HG02870 (cell line): ENCODE data around the gene KAZN.

Experiments used
- ATAC-seq: cut with Tn5 transposase; IDR thresholded peaks from one replicate; pipeline ENCODE4 v1.9.1; 2021; ENCODE audit warnings: mild to moderate bottlenecking, moderate library complexity; ENCODE audit not compliant: unreplicated experiment

KAZN gene

DNA sequence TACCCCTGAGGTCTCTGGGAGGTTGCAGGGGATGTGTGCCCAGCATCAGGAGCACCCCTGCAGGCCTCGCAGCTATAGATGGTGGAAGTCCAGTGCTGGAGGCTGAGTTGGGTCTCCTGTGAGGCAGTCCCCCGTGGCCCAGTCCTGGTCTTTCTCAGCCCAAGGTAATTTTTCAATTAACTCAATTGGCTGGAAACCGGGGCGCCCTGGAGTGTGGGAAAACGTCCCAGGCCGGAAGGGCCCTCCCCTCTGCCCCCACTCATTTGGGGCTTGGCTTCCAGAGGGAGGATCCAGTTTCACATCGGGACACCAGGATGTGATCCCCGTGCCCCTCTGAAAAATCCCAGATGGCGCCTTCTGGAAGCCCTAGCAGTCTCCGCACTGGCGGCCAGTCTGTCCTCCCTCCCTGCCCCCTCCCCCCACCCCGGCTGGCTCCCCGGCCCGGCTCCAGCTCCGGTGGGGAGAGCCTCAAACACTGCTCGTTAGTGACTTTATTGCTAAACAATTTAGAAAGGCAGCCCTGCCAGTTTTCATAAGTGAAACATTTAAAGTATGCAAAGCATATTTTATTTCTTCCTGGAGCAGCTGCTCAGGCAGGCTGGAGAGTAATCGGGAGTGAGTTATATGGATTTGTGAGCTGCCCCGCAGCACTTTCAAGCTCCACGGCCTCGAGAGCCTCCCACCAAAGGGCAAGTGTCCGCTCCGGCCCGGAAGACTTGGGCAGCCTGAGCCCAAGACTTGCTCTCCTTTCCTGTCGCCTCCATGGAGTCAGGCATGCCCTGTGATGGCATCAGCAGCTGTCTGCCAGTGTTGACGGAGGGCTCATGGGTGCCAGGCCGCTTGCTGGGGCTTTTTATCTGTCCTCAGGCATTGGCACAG is 346.9 kb downstream of the KAZN start:
- ATAC-seq, result no peak

DNA sequence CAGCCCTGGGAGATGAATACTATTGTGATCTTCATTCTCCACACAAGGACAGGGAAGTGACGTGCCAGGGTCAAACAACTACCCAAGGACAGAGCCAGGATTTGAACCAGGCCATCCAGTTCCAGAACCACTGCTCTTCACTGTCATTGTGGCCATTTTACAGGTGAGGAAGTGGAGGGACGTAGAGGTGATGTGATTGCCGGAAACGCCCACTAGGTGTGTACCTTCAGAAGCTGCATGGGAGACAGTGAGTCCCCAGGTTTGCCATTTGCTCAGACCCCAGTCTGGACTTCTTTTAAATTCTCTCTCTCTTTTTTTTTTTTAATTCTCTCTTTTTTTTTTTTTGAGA is 347.5 kb downstream of the KAZN start:
- ATAC-seq, result no peak

DNA sequence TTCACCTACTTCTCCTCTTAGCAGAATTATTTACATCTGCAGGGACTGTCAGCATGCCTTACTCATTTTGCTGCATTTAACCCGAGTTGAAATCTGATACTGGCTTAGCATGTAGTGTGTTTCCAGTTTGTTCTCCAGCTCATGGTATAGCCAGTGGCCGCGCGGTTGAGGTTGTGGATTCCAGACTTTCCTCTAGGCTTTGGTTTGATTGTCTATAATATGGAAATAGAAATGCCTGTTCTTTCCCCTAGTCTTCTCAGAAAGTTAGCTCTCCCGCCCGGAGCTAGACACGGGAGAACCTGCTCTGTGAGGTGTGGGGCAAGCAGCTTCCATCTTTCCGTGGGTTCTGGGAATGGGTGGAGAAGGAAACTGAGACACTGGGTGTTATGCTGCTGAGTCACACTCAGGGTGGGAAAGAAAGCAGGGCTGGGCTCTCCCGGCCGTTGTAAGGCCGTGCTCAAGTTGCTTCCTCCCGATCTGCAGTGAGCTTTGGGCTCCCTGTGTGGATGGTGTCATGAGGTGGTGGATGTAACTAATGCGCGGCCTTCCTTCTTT is 348.3 kb downstream of the KAZN start:
- no peak for ATAC-seq

DNA sequence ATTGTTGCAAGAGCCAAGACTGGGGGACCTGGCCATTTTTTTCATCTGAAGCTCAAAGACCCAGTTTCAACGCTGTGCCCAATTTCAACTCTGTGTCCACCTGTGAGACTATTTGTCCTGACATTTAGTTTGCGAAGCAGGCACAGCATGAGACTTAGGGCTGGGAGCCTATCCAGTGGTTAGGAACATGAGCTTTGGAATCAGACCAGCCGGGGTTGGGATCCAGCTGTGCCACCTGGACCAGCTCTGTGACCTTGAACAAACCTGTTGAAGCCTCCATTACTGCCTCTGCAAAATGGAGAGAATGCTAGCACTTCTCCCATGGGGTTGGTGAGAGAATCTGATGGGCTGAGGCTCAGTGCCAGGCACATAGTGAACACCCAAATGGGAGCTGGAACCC is 348.9 kb downstream of the KAZN start:
- no peak for ATAC-seq

DNA sequence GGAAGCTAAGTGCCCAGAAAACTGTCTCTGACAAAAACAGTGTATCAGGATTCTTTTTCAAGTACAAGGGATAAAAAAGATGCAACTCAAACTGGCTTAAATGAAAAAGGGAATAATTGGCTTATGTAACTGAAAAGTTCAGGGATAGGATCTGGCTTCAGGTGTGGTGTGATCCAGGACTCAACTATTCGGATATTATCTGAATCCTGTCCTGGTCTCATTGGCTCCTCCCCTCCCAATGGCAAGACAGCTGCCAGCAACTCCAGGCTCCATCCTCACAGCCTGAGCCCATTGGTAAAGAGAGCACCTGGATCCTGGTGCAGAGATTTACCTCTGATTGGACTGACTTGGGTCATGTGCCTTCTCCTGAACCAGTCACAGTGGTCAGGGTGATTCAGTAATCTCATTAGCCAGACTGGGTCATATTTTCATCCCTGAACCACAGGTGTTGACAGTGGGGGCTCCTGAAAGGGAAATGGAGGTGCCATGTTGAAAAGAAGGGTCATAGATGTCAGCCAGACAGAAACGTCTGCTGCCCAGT is 349.7 kb downstream of the KAZN start:
- ATAC-seq, result no peak

DNA sequence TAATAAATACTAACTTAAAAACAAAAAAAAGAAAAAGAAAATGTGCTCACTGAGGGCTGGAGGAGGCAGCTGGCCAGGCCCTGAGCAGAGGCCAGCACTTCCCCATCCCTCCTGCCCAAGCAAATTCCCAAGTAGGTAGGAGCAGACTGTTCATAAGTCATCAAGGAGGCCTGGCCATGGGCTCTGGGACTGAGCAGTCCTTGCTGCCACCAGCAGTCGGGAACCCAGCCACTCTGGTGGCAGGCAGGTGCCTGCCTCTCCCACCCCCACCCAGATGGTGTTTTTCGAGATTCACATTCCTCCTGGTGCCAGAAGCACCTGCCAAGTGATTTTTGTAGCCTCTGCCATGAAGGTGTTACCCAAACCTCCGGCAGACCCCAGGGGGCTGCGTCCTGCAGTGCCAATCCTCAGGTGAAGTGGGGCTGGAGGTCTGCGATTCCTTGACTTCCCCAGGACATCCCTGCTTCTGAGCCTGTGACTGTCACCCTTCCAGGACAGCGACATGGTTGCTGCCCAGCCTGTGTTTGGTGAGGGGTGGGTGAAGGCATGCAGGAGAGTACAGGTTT is 350.9 kb downstream of the KAZN start:
- ATAC-seq, result no peak

DNA sequence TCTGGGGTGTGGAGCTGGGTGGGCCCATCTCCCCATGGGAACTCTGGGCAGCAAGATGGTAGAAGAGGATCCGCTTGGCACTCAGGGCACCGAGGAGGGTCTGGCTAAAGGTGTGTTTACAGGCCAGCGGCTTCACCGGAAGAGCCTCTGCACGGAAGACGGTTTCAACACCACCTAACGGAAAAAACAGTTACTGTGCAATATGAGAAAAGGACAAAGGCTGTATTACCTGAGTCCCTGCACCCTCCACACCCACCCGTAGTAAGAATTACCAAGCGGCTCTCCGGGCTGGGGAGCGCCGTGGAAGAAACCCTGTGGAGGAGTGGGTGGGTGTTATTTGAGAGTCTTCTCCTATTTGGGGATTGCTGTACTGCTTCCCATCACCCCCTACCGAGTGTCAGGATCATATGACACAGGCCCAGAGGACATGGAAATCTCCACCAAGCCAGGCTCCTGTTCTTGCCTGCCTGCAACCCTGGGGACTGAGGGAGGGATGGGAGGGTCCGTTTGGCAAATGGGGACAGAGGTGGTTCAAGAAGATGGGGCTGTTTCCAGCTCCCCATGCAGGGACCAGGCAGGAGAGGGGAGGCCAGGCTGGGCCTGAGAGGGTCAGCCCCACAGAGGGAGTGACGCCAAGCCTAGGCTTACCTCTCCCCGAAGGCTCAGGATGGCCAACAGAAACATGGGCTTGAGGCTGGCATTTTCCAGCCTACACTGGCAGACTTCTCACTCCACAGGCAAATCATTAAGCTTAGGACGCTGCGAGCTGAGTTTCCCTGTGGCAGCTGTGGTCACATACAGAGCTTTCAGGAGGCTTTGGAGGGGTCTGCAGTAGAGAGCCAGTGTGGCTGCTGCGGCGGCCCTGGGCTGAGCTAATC is 351.6 kb downstream of the KAZN start:
- ATAC-seq, result no peak

DNA sequence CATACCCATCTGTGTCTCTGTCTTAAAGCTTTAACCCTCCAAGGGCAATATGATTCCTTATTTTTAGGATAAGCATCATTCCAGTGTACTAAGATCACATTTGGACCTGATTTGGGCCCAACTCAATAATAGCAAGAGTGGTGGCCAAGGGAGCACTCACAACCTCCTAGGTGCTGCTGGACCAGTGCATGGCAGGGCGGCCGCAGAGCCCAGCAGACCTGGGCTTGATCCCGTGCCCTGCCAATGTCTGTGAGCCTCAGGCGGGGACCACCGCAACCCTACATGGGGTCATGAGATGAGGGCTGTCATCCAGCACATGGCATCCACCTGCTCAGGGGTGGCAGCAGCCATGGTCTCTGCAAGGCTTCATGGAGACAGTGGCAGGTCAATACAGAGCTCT is 353.3 kb downstream of the KAZN start:
- ATAC-seq, result no peak

DNA sequence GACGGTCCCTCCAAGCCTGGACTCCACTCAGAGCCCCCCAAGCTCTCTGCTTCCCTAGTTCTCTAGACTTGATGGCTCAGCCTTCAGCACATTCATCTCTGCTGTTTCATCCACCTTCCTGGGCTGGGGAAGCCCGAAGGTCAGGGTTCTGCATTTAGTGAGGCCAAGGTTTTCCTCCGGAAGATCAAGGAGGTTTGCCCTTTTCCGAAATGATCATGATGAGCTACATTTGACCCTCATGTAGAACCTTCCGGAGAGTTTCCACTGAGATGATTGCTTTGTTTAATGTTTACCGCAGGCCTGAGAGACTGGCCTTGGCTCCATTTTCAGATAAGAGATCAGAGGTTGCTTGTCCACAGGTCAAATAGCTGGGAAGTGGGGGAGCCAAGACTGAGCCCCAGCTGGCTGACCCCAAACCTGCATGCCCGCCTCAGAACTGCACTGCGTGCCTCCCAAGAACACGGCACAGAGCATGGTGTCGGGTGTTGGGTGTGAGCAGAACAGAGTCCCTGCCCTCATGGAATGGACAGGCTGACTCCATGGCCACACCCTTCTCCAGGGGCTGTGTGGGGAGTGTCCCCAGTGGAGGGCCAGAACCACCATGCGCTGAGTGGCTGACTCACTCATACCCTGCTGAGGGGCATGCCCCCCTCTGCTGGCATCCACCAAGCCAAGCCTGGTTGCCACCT is 354.3 kb downstream of the KAZN start:
- ATAC-seq, result no peak

DNA sequence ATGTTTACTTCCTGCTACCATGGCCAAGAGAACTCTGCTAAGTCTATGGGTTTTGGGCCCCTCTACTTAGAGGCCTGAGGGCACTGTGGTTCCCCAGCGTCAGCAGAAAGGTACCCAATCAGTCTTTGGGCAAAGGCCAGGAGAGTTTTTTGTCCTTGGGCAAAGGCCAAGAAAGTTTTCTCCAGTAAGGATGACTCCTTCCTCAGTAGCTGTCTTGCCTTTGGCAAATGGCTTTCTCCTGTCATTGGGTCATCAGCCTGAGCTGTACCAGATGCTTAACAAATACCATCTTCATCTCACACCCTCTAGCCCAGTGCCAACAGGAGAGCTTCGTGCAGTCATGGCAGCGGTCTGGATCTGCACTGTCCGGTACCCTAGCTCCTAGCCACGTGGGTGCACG is 355.7 kb downstream of the KAZN start:
- no peak for ATAC-seq

DNA sequence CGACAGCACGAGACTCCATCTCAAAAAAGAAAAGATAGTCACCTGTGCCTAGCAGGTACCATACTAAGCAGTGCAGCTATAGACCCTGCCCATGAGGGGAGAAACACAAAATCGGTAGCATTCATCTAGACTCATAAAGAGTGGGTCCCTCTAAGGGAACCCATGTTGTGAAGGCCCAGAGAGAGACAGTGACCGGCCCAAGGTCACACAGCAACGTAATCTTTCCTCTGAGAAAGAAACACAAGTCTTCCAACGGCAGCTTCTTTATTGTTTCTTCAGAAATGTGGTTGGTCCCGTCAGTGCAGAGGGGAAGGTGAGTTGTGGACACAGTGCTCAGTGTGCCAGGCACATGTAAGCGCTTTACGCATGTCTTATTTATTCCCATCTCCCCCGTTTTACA is 356.4 kb downstream of the KAZN start:
- ATAC-seq, result no peak

DNA sequence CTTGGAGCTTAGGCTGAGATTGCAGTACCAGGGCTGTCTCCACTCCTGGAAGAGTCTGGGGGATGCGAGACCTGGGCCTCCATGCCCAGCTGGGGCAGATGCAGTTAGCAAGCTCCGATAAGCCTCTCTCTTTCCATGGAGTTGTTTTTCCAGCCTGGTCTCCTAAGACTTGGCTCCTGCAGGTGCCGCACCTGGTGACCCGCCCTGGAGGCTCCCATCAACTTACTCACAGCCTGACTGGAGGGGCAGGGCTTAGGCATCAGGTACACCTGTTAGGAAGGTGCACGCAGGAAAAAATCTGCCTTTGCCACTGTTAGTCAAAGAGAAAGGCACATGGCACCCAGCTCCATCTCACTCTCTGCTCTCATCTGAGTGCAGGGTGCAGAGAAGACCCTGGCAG is 356.9 kb downstream of the KAZN start:
- ATAC-seq, result no peak

DNA sequence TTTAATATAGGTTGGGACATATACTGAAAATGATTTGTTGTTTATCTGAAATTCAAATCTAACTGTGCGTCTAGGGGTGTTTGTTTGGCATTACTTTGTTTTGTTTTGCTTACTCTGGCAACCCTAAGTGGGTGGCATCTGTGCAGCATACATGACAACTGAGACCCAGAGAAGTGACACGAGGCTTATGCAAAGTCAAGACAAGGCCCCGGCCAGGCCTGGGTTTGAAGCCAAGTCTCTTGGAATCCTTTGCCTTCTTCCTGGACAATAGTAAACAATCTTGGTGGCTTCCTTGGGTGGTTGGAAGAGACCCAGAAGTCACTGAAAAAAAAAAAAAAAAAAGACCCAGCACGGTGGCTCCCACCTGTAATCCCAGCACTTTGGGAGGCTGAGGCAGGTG is 357.5 kb downstream of the KAZN start:
- ATAC-seq, result no peak

DNA sequence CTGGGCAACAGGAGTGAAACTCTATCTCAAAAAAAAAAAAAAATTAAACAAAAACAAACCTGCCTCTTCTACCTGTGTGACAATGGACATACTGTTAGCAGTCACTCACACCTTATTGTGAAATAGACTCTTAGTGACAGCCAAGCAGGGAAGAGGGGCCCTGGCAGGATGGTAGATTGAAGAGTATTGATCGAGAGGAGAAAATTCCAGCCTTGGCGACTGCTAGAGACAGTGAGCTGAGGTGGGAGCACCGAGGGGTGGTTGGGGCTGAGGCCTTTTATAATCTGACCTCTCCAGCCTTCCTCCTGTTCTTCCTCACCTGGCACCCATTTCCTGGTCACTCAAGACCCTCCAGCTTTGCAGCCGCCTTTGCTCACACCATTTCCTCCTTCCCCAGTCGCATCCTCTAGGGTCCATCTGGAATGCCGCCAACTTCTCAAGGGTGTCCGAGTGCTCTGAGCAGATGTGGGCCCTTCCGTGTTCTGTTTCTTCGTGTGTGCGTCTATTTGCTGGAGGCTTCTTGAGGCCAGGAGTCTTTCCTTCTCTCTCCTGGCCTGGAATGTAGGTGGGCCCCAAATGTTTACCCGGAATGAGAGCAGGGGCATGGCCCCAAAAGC is 358.2 kb downstream of the KAZN start:
- ATAC-seq, result no peak

DNA sequence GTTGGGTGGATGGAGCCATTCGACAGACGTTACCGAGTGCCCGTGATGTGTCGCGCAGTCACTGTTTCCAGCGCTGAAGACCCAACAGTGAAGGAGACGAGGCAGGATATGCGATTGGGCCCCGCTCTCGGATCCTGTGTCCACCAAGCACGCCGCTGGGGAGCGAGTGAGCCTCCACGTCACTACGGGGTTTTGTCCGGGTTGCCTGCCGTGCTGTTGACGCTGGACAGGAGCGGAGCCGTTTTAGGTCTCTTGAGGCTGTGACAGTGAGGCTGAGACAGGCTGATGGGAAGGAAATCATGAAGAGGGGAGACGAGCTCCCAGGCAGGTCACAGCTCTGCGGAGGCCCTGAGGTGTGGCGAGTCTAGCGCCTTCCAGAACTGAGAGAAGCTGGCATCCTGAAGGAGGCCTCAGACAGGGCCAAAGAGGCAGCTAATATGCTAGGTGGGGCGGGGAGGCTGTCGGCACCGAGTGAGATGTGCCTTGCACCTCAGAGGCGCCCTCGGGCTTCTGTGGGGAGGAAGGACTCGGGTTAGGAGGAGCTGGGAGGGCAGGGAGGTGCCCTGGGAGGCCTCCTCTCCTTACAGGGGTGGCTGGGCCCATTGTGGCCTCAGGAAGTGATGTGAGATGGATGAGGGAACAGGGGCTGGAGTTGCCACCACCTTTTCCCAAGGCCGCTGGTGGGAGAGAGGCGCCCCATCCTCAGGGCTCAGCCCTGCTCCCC is 359.1 kb downstream of the KAZN start:
- no peak for ATAC-seq

DNA sequence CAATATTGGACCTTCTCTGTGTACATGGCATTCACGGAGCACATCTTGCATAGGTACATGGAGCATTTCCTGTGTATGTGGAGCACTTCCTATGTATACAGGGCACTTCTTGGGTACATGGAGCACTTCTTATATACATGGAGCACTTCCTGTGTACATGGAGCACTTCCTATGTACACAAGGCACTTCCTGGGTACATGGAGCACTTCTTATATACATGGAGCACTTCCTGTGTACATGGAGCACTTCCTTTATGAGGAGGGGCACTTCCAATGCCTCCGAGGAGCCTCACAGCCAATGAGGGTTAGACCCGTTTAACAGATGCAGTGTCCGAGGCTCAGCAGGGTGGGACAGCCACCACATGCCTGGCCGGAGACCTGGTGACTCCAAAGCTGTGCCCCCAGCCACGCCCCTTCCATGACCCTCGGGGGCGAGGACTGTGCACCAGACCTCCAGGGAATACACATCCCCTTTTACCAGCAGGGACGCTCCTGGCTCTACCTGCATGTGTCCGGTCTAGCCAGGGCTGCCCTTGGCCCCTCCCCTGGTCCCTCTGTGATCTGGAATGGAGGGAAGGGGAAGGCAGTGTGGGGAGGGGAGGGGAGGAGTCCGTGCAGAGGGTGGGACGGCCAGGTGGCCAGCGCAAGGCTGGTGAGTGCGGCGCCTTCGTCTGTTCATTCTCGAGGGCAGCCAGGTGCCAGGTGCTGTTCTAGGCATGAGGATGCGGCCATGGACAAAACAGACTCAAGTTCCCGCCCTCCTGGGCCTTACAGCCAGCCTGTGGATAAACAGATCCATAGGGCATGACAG is 360.0 kb downstream of the KAZN start:
- no peak for ATAC-seq

DNA sequence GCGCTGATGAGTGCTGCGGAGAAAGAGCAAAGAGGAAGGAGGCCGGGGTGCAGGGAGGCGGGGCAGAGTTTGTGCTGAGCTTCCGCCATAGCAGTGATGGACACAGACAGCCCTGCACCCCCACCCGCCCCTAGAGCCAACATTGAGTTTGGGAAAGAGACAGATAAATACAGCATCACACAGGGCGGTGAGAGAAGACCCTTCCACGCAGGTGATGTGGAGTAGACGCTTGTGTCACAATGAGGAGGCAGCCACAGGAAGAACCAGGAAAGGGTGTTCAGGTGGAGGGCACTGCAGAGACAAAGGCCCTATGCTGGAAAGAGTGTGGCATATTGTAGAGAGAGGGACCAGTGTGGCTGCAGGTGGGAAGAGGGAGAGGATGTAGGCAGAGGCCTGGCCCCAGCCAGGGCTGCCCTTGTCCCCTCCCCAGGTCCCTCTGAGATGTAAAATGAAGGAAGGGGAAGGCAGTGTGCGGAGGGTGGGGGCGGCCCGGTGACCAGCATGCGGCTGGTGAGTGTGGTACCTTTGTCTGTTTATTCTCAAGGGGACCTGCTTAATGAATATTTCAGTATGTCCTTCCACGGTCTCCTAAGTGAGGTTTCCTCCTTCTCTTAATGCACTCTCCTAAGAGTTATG is 360.7 kb downstream of the KAZN start:
- no peak for ATAC-seq

DNA sequence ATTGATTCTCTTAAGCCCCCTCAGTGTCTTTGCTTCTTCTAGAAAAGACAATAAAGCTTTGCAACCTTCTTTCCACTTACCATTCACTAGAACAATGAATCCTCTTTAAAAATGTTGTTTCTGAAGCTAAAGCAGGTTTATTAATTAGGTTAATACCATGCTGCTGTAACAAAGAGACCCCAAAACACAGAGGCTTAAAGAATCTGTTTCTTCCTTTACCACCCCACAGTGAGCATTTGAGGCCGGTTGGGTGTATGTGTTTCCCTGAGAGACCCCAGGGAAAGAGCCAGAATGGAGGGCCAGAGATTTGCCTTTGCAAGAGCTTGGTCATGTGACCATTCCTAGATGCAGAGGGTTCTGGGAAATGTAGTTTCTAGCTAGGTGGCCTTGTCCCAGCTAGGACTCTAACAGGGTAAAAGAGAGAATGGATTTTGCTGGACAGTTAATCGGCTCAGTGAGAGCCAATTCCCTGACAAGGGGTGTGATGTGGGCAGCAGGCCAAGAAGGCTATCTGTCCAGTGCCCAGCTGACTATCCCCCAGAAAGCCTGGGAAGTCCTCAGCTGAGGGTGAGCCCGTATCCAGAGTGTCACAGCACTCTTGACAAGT is 363.3 kb downstream of the KAZN start:
- ATAC-seq, result no peak
